Activated CD4-positive, alpha-beta memory T cell treated with anti-CD3 and anti-CD28 coated beads, Interleukin-2, amount 10 ng/mL, durations not matched to agents 7 days and 5 days (primary cell): ENCODE measurements around the gene HCRT. TPM values are rescaled to one million over a fixed set of nuclear protein-coding genes. Genes with fewer than 3 reads are reported as not detected.
"Not testable (repeated sequence)": the region's sequence is repeated elsewhere in the genome, so short reads cannot be mapped to it uniquely, and the experiment has no call there.

Experiments
- CTCF ChIA-PET: fragments of 350-600 bp; sonication (Branson Sonifier 250); formaldehyde crosslinking; loops from one replicate; lab custom pipeline; 2021; ENCODE audit warnings: antibody characterized with exemption, inconsistent platforms; lab: Charles Lee
- POLR2A ChIA-PET: fragments of 350-600 bp; sonication (Branson Sonifier 250); formaldehyde crosslinking; loops from one replicate; lab custom pipeline; 2021; ENCODE audit warnings: antibody characterized with exemption; lab: Charles Lee
- DNase-seq: peaks from one replicate; pipeline ENCODE4 v3.0.0-alpha.2; 2020
- H3K27ac Mint-ChIP-seq: one replicate; pipeline ENCODE4 v1.8.0; 2021; ENCODE audit warnings: mild to moderate bottlenecking, mixed read lengths
- H3K27me3 Mint-ChIP-seq: one replicate; pipeline ENCODE4 v1.8.0; 2021; ENCODE audit warnings: mixed read lengths
- H3K36me3 Mint-ChIP-seq: one replicate; pipeline ENCODE4 v1.8.0; 2021; ENCODE audit warnings: low read depth, mixed read lengths
- H3K4me1 Mint-ChIP-seq: one replicate; pipeline ENCODE4 v1.8.0; 2021; ENCODE audit warnings: mixed read lengths
- H3K4me3 Mint-ChIP-seq: one replicate; pipeline ENCODE4 v1.8.0; 2021; ENCODE audit warnings: mild to moderate bottlenecking, mixed read lengths
- H3K9me3 Mint-ChIP-seq: one replicate; pipeline ENCODE4 v1.8.0; 2021; ENCODE audit warnings: mixed read lengths
- total RNA-seq, 2 experiments: library from RNA; stranded (reverse); gene quantifications; one replicate each; pipeline ENCODE4 v1.2.3, GENCODE V29; 2021

HCRT gene
- total RNA-seq, 2 experiments from 2014 or later, result not detected

DNA sequence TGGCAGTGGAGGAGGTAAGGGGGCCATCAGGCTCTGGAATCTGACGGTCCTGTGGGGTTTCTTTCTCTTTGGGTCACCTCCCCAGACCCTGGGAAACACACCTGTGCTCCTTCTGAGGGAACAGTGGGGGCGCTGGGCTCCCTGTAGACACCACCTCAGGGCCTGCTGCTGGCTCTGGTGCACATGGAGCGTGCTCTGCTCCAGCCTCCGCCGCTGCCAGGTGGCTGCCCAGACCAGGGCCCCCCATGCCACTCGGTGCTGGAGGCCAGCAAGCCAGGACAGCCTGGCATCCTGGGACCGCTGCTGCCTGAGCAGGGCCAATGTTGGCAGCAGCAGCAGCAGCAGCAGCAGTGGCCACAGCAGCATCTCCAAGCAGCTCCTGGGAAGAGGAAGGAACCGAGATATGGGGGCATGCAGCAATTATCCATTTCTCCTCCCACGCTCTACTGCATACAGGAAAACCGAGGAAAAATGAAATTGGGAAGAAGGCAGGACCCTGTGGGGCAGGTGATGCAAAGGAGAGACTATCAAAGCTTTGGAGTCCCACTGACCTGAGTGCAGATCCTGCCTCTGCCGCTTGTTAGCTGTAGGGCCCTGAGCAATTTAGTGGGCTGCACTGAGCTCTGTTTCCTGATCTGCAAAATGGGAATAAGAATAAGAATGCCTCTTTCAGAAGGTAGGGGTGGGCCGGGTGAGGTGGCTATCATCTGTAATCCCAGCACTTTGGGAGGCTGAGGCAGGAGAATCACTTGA is 8.1 kb upstream of the HCRT start:
- H3K27ac Mint-ChIP-seq, result peak overlapping the region; percentile 84
- H3K27me3 Mint-ChIP-seq, result no peaks in the 10 kb centered on the region
- peaks cover 21% of the 10 kb centered on the region for H3K4me1 Mint-ChIP-seq
- ChIA-PET CTCF (interaction anchor here (0.7 to 3.6 kb wide), 9 partner anchors 9 to 103 kb away, joined by 3 to 38 read pairs (median 4); partner anchors contain the start of genes HCRT and KCNH4), POLR2A (interaction anchor here (0.7 to 1.9 kb wide), 15 partner anchors 9 to 415 kb away, joined by 3 to 27 read pairs (median 4); partner anchors contain the start of genes DHX58, DNAJC7, HCRT and STAT5A)
- DNase-seq, result no peak
- H3K9me3 Mint-ChIP-seq, result no peaks in the 10 kb centered on the region
- no peaks in the 10 kb centered on the region for H3K36me3 Mint-ChIP-seq
- peak overlapping the region; percentile 87 for H3K4me3 Mint-ChIP-seq

DNA sequence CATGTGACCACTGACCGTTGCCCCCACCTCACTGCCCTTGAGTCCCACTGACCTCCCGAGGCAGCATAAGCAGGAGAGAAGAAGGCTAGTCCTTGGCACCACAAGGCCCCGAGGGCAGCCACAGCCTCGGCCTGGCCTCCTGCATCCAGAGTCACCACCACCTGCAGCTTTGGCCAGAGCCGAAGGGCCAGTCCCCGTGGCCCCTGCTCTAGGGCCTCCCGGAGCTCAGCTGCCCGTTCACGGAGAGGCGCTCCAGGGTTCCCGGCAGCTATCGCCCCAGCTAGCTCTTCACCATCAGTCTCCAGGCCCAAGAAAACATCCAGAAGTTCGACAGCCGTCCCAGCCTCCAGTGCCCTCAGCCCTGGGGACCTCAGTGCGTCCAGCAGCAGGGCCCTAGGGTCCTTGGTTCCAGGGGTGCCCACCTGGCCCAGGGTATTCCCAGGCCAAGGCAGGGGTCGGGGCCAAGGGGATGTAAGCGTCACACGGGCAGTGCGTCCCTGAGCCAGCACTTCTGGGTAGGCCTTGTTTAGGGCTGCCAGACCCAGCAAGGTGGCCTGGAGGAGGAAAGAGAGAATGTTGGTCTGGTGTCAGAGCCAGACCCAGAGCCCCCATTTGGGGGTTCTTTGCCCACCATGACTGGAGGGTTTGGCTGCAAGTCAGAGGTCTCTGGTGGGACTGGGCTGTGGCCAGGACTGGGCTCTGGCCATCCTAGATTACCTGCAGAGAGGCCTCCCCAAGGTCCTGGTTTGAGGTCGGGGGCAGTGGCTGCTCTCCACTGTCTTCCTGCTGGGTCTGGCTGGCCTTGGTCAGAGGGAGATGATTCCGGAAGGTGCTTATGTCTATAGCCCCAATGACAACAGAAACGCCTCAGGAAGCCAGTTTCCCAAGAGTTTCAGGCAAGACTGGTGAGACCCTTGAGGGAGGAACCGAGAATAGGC is 7.2 kb upstream of the HCRT start:
- CTCF ChIA-PET, result interaction anchor here (0.9 kb wide), 1 partner anchor 10 kb away, joined by 3 read pairs; no protein-coding TSS in a partner anchor

DNA sequence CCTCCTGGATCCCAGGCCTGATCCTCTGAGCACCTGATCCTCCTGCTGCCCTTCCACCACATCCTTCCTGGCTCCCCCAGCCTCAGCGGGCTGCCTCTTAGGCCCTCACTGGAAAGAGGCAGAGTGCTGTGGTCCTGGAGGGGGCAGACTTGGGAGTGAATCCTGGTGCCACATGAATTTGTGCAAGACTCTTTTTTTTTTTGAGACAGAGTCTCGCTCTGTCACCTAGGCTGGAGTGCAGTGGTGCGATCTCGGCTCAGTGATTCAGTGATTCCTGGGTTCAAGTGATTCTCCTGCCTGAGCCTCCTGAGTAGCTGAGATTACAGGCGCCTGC is 6.0 kb upstream of the HCRT start:
- POLR2A ChIA-PET, result interaction anchor here (0.7 to 1.1 kb wide), 3 partner anchors 10 to 80 kb away, joined by 3 to 4 read pairs (median 3); no protein-coding TSS in a partner anchor

More for the DNA sequence above, 7.2 kb upstream of the HCRT start:
- POLR2A ChIA-PET, result interaction anchor here (0.7 to 1.6 kb wide), 3 partner anchors 96 to 379 kb away, joined by 3 to 7 read pairs (median 3); partner anchors contain the start of genes DNAJC7 and STAT5A
- Mint-ChIP-seq H3K4me3 (peak overlapping the region; percentile 24), H3K27me3 (no peaks in the 10 kb centered on the region), H3K4me1 (peaks cover 21% of the 10 kb centered on the region), H3K27ac (no peak overlapping the region), H3K36me3 (no peaks in the 10 kb centered on the region), H3K9me3 (no peaks in the 10 kb centered on the region)
- no peak for DNase-seq

DNA sequence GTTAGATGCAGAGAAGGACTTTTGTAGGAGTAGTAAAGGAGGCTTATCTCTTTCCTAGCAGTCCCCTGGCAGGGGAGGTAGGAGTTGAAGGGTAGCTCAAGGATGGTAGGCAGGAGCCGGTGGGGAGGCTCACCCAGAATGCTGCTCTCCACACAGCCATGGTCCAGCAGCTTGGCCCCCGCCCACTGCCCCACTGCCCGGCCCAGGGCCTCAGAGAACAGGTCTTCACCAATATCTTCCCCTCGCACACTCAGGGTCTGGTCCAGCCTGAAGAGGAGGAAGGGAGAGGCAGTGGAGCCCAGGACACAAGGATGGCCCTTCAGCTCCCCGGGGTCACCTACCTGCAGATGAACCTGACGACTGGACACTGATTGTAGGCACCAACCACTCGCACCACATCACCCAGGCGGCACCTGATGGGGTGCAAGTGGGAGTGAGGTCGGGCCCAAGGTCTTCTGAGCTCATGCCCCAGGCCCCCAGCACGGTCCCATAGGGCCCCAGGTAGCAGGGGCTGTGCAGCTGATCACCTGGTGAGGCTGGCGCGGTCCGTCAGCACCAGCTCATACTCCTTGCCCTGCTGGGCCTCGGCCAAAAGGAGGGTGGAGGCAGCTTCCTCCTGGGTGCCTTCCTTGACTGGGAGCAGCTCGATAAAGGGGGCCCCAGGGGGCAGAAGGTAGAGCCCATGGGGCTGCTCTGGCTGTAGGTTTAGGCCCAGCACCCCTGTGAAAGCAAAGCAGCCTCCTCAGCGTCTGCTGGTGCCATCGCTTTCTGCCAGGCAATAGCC is 5.4 kb upstream of the HCRT start:
- Mint-ChIP-seq H3K27ac (no peak overlapping the region), H3K36me3 (no peaks in the 10 kb centered on the region), H3K4me1 (peaks cover 21% of the 10 kb centered on the region), H3K4me3 (no peak overlapping the region), H3K9me3 (no peaks in the 10 kb centered on the region), H3K27me3 (no peaks in the 10 kb centered on the region)
- ChIA-PET POLR2A (interaction anchor here (0.7 to 1.1 kb wide), 4 partner anchors 9 to 86 kb away, joined by 3 to 4 read pairs (median 3); partner anchors contain the start of gene STAT5B), CTCF (interaction anchor here (0.6 to 1.5 kb wide), 2 partner anchors 122 to 399 kb away, joined by 3 read pairs; no protein-coding TSS in a partner anchor)
- DNase-seq, result no peak

More for the DNA sequence above, 6.0 kb upstream of the HCRT start:
- H3K36me3 Mint-ChIP-seq, result no peaks in the 10 kb centered on the region
- no peak overlapping the region for H3K27ac Mint-ChIP-seq
- H3K9me3 Mint-ChIP-seq, result no peaks in the 10 kb centered on the region
- CTCF ChIA-PET, result interaction anchor here (0.9 kb wide), 1 partner anchor 9 kb away, joined by 3 read pairs; no protein-coding TSS in a partner anchor
- H3K4me3 Mint-ChIP-seq, result no peak overlapping the region
- no peaks in the 10 kb centered on the region for H3K27me3 Mint-ChIP-seq
- DNase-seq, result no peak
- peaks cover 21% of the 10 kb centered on the region for H3K4me1 Mint-ChIP-seq

DNA sequence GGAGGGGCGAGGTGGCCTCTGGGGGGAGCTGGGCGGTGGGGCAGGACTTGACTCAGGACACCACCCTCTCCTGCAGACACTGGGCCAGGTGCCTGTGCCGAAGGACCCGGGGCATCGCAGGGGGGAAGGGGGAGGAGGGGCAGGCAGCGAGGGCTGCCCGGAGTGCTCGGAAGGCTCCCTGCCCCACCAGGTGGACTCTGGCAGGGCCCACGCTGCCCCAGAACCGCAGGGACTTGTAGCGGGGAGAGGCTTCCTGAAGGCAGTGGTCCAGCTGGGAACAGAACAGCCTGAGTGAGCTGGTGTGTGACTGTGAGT is 4.4 kb upstream of the HCRT start:
- Mint-ChIP-seq H3K36me3 (no peaks in the 10 kb centered on the region), H3K27ac (no peak overlapping the region), H3K9me3 (no peaks in the 10 kb centered on the region), H3K4me3 (no peak overlapping the region), H3K27me3 (no peaks in the 10 kb centered on the region), H3K4me1 (peaks cover 23% of the 10 kb centered on the region)
- POLR2A ChIA-PET, result interaction anchor here (0.5 kb wide), 1 partner anchor 17 kb away, joined by 3 read pairs; no protein-coding TSS in a partner anchor
- CTCF ChIA-PET, result interaction anchor here (1.5 kb wide), 1 partner anchor 123 kb away, joined by 3 read pairs; no protein-coding TSS in a partner anchor
- no peak for DNase-seq

DNA sequence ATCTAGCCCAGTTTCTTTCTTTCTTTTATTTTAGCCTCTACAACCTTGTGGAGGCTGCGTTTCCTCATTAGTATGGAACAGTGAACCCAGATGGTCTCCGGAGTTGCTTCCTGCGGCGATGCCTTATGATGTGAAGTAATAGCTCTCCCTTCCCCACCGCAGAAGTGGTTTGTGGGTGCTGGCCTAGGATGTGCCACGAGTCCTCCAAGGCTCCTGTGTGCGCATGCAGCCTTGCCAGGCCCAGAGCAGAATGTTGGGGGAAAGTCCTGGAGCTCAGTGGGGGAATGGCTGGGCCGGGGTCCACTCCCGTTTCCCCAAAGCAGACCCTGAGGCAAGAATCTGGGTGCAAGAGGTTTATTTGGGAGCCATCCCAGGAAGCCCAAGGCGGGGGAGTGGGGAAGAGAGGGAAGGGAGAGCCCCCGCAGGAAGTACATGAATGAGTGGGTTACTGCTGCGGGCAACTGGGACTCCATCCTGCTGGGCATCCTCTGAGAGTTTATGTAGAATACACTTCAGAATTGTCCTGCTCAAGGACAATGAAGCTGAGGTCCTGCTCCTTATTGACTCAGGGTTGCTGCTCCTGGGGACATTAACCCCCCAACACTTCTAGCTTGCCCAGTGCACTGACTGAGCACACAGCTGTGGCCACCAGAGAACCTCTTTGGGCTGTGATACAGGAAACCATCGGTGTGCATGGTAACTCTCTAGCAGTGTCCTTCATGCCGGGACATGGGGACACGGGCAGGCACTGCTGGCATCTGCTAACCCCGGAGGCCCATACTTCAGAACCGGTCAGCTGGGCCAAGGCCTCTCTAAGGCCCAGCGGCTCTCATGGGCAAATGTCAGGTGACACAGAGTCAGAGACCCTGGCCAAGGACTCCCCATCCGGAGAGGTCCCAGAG is 3.7 kb upstream of the HCRT start:
- Mint-ChIP-seq H3K27me3 (no peaks in the 10 kb centered on the region), H3K36me3 (no peaks in the 10 kb centered on the region), H3K9me3 (no peaks in the 10 kb centered on the region), H3K4me1 (peaks cover 24% of the 10 kb centered on the region), H3K27ac (no peak overlapping the region), H3K4me3 (no peak overlapping the region)
- ChIA-PET CTCF (interaction anchor here (1.5 kb wide), 1 partner anchor 124 kb away, joined by 3 read pairs; no protein-coding TSS in a partner anchor), POLR2A (interaction anchor here (0.5 to 1.5 kb wide), 2 partner anchors 18 to 171 kb away, joined by 3 to 4 read pairs; partner anchors contain the start of gene DNAJC7)
- no peak for DNase-seq

DNA sequence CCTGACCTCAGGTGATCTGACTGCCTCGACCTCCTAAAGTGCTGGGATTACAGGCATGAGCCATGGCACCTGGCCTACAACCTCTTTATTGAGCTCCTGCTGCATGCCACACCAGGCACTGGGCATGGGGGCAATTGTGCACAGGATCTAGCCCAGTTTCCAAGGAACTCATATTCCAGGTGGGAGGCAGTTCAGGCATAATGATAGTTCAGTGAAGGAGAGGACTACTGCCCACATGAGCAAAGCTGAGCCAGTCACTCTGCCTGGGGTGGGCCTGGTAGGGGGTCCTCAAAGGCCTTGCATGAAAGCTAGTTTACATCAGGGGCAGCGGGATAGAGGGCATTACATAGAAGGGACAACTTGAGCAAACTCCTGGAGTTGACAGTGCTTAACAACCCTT is 2.6 kb upstream of the HCRT start:
- Mint-ChIP-seq H3K36me3 (no peaks in the 10 kb centered on the region), H3K27ac (no peak overlapping the region), H3K4me1 (peaks cover 24% of the 10 kb centered on the region), H3K4me3 (no peak overlapping the region), H3K27me3 (no peaks in the 10 kb centered on the region), H3K9me3 (no peaks in the 10 kb centered on the region)
- CTCF ChIA-PET, result interaction anchor here (1.0 kb wide), 1 partner anchor 125 kb away, joined by 3 read pairs; no protein-coding TSS in a partner anchor
- no peak for DNase-seq
- POLR2A ChIA-PET, result interaction anchor here (1.2 to 1.5 kb wide), 2 partner anchors 125 to 170 kb away, joined by 3 to 4 read pairs; partner anchors contain the start of gene DNAJC7

DNA sequence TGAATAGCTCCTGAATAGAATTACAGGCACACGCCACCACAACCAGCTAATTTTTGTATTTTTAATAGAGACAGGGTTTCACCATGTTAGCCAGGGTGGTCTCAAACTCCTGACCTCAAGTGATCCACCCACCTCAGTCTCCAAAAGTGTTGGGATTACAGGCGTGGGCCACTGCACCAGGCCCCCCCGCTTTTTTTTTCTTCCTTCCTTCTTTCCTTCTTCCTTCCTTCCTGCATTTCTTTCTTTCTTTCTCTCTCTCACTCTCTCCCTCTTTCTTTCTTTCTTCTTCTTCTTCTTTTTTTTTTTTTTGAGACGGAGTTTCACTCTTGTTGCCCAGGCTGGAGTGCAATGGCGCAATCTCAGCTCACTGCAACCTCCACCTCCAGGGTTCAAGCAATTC is 939 bp upstream of the HCRT start:
- not testable (repeated sequence) for H3K4me3 Mint-ChIP-seq, H3K36me3 Mint-ChIP-seq, DNase-seq, H3K27ac Mint-ChIP-seq, H3K27me3 Mint-ChIP-seq, H3K9me3 Mint-ChIP-seq
- ChIA-PET CTCF (interaction anchor here (1.2 to 3.6 kb wide), 2 partner anchors 8 to 36 kb away, joined by 4 to 24 read pairs; partner anchors contain the start of gene GHDC), POLR2A (interaction anchor here (1.4 to 3.0 kb wide), 2 partner anchors 8 to 32 kb away, joined by 3 to 27 read pairs; partner anchors contain the start of gene GHDC)
- H3K4me1 Mint-ChIP-seq, result peaks cover 33% of the 10 kb centered on the region

DNA sequence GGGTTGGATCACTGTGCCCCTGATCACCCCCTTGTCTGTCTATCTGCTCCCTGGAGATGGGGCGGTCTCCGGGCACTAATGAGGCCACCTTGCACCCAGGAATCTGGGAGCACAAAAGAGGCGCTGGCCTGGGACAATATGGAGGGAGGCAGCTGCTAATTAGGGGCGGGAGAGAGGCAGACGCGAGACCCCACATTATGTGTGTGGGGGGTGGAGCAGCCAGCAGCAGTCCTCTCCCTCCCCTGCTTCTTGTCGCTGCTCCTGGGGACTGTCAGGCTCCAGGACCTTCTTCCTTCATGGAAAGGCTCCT is 324 bp upstream of the HCRT start:
- ChIA-PET CTCF (interaction anchor here (1.4 to 3.6 kb wide), 4 partner anchors 9 to 128 kb away, joined by 3 to 24 read pairs (median 4); partner anchors contain the start of gene GHDC), POLR2A (interaction anchor here (3.0 kb wide), 1 partner anchor 9 kb away, joined by 27 read pairs; the partner anchor contains the start of gene GHDC)
- H3K4me1 Mint-ChIP-seq, result peaks cover 36% of the 10 kb centered on the region
- peak overlapping the region; percentile 21 for H3K4me3 Mint-ChIP-seq
- H3K36me3 Mint-ChIP-seq, result no peaks in the 10 kb centered on the region
- no peak overlapping the region for H3K27ac Mint-ChIP-seq
- DNase-seq, result no peak
- peaks cover 3% of the 10 kb centered on the region for H3K27me3 Mint-ChIP-seq
- no peaks in the 10 kb centered on the region for H3K9me3 Mint-ChIP-seq

DNA sequence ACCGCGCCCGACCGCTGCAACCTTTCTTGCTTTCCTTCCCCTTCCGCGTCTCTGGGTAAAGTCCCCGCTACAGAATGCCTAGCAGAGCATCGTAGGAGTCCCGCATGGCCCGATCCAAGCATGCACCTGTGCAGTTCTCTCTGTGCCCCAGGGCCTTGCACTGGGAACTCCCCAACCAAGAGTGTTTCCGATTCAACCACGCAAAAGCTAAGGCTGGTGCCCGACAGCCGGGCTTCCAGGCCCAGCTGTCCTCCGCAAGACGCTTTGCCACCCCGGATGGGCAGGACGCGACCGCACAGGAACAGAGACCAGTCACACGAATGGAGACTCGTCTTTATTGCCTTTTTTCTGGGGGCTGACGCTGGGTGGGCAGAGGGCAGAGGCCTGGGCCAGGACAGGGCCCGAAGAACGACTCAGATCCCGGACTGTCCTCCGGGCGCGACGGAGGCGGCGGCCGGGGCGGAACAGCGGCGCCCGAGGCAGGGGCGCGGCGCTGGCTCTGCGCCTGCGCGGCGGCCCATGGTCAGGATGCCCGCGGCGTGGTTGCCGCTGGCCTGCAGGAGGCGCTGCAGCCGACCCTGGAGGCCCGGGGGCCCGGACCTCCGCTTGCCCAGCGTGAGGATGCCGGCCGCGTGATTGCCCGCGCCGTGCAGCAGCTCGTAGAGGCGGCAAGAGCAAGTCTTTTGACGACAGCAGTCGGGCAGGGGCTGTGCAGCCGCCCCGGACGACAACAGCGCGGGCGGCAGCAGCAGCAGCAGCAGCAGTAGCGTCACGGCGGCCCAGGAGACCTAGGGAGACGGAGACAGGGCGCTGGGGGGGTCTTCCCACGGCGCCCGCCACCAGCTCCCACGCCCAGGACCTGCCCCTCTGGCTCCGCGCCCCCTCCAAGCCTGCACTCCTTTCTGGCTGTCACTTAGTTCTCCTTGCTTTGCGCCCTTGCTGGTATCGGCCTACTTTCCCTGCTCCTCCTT is 1.2 kb downstream of the HCRT start:
- Mint-ChIP-seq H3K4me1 (peaks cover 50% of the 10 kb centered on the region), H3K9me3 (no peaks in the 10 kb centered on the region), H3K36me3 (no peaks in the 10 kb centered on the region), H3K27me3 (peaks cover 16% of the 10 kb centered on the region), H3K27ac (peak overlapping the region; percentile 85), H3K4me3 (peak overlapping the region; percentile 93)
- DNase-seq, result peak; percentile 84
- POLR2A ChIA-PET, result interaction anchor here (0.6 to 3.0 kb wide), 8 partner anchors 10 to 164 kb away, joined by 3 to 27 read pairs (median 3); partner anchors contain the start of genes DHX58, GHDC and NKIRAS2
- CTCF ChIA-PET, result interaction anchor here (0.6 to 3.6 kb wide), 11 partner anchors 10 to 519 kb away, joined by 3 to 24 read pairs (median 3); partner anchors contain the start of gene GHDC
